NCI-H526 (cell line): ENCODE measurements around the gene PRM2.

Experiments used
- DNase-seq, 2 experiments: peaks; one replicate each; lab custom pipeline; 2025; lab: John Stamatoyannopoulos, UW

The PRM2 gene

GRCh38 chr16:11276143-11276895 lies at the start of gene PRM2:
Gene PRM2 (minus strand): TSS chr16:11276480. CDS start chr16:11276370, 110 bp downstream.
- no peak for DNase-seq

- DNase-seq = no peak
Measured at GRCh38 chr16:11325404-11326083, 49.3 kb upstream of the PRM2 start.

GRCh38 chr16:11323551-11324336 lies 47.5 kb upstream of the PRM2 start:
- no peak for DNase-seq

GRCh38 chr16:11322823-11323222 lies 46.5 kb upstream of the PRM2 start:
- DNase-seq = no peak

GRCh38 chr16:11321662-11322061 lies 45.4 kb upstream of the PRM2 start:
- DNase-seq = no peak

- peak in 1 of 2 experiments; percentile 18 for DNase-seq
Measured at GRCh38 chr16:11320170-11320569, 43.9 kb upstream of the PRM2 start.

GRCh38 chr16:11319529-11320146 lies 43.4 kb upstream of the PRM2 start:
- DNase-seq = no peak

- DNase-seq = no peak
Measured at GRCh38 chr16:11318817-11319216, 42.5 kb upstream of the PRM2 start.

GRCh38 chr16:11316331-11317015 lies 40.2 kb upstream of the PRM2 start:
- DNase-seq = no peak

GRCh38 chr16:11315510-11315909 lies 39.2 kb upstream of the PRM2 start:
- DNase-seq = no peak

- DNase-seq = no peak
Measured at GRCh38 chr16:11314309-11314894, 38.1 kb upstream of the PRM2 start.

- DNase-seq = no peak
Measured at GRCh38 chr16:11313493-11314308, 37.4 kb upstream of the PRM2 start.

GRCh38 chr16:11312718-11313492 lies 36.6 kb upstream of the PRM2 start:
- DNase-seq = peak; percentile 12 to 26

- DNase-seq = no peak
Measured at GRCh38 chr16:11310997-11311561, 34.8 kb upstream of the PRM2 start.

GRCh38 chr16:11310634-11310977 lies 34.3 kb upstream of the PRM2 start:
- no peak for DNase-seq

- DNase-seq = peak in 1 of 2 experiments; percentile 17
Measured at GRCh38 chr16:11309895-11310633, 33.8 kb upstream of the PRM2 start.

GRCh38 chr16:11308493-11309283 lies 32.4 kb upstream of the PRM2 start:
- peak in 1 of 2 experiments; percentile 19 for DNase-seq
